ENCODE data around the gene POC1A.

Gene POC1A

DNA sequence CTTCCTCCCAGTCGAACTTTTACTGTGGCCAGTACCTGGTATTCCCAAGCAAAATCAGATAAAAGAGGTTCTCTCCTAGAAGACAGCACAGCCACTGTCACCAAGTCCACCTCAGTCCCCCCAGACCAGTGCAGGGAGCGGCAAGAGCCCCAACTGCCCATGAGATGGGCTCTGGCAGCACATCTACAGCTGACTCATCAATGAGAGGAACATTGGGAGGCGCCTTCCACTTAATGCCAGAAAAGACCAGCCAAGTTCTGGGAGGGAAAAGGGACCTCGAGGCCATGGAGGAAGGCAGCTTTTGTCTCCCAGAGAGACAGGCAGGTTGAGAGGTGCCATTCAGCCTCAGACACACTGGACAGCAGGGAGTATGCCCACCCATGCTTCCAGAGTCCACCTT is 28.2 kb downstream of the POC1A start:
- DNase-seq = no peak

DNA sequence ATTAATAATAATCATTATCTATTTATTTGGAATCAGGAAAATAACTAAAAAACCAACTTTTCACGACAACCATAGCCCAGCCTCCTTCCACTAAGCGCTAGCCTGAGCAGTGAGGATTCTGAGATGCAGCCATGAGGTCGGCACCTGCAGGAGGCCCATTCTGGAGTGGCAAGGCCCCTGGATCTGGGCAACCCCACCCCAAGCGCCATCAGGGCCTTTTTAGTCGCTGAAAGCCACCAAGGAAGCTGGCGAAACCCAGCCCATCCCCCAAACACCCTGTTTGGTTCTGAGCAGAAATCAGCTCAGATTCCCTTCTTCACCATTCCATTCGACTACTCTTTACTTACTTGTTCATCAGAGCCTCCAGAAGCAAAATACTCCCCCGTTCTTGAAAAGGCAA is 29.5 kb downstream of the POC1A start:
- DNase-seq = no peak

DNA sequence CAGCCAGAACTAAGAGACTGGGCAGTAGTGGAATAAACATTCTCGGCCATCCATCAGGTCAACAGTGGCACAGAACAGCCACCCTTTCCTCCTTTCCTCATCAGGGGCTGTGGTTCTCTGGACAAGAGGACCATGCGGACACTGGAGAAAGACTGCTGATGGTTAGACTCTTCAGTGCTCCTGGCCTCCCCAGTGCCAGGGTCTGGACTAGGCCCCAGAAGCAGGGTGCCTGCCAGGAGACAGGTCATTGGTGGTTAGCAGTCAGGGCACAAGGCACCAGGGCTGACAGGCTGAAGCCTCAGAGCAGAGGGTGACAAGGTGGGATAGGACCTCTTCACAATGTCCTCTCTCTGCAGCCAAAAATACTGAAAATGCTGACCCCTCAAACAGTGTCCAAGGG is 30.1 kb downstream of the POC1A start:
- no peak for DNase-seq

DNA sequence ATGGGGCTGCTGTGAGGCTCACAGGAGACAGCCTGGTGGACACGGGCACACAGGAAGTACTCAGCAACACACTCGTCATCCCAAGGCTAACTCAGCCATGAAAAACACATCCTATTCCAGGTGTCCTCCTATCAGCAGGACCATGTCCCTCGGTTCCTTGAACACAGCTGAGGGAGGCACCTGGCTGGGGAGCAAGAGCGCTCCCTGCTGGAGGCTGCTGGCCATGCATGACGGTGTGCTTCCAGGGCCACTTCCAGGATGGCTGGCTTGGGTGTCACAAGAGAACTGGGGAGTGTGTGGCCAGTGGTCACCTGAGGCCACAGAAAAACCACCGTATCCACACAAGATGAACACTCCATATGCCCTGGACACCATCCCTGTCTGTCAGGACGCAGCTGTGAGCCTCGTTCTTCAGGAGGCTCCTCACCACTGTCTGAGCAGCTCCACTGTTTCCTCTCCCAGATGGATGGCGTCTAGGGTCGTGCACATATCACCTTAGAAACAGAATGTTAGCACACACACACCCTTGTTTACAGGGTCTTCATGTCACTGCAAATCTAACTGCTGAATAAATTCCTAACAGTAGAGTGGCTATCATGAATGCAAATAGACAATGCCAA is 31.0 kb downstream of the POC1A start:
- DNase-seq = peak; percentile 40 to 62

DNA sequence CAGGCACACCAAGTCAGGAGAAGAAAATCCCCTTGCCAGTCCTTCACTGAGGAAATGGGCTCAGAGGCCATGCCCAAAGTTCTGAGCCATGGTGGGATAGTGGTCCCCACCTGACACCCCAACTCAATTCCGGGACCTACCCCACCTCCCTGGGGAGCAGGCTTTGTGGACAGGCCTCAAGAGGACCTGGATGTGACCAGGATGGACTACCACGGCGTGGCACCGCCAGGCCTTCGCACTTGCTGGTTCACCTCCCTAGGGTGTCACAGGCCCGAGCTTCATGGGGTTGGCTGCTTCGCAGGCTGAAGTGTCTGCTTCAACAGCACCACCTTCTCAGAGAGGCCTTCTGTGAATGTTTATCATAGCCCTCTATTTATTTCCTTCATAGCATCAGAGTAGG is 31.7 kb downstream of the POC1A start:
- no peak for DNase-seq

DNA sequence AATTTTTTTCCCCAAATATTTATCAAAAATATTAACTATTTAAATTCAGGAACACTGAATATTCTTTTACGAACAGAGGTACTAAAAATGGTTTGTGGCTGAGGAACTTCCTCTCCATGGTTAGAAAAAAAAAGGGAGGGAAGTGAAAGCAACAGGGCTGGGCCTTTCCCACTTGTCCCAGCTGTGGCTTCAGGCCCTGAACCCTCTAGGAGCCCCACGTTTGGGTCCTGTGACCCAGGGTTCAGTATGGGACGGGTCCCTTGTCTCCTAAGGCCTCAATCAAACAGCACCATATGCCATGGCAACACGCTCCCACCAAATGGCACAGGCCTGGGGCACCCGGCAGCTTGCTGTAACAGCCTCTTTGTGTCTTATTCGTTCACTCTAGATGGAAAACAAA is 32.4 kb downstream of the POC1A start:
- DNase-seq = no peak

DNA sequence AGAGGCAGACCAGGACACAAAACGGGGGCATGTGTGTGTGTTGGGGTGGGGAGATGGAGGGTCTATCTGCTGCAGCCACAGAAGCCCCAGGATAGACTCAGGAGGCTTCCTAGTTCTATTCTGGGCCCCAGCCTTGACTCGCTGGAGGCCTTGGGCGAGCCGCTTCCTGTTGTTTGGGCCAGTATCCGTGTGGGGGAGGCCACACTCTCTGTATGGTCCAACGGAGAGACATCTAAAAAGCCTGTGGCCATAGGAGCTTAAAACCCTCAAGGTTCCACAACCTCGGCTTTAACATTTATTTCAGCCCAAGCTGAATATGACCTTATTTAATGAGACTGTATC is 32.8 kb downstream of the POC1A start:
- no peak for DNase-seq

DNA sequence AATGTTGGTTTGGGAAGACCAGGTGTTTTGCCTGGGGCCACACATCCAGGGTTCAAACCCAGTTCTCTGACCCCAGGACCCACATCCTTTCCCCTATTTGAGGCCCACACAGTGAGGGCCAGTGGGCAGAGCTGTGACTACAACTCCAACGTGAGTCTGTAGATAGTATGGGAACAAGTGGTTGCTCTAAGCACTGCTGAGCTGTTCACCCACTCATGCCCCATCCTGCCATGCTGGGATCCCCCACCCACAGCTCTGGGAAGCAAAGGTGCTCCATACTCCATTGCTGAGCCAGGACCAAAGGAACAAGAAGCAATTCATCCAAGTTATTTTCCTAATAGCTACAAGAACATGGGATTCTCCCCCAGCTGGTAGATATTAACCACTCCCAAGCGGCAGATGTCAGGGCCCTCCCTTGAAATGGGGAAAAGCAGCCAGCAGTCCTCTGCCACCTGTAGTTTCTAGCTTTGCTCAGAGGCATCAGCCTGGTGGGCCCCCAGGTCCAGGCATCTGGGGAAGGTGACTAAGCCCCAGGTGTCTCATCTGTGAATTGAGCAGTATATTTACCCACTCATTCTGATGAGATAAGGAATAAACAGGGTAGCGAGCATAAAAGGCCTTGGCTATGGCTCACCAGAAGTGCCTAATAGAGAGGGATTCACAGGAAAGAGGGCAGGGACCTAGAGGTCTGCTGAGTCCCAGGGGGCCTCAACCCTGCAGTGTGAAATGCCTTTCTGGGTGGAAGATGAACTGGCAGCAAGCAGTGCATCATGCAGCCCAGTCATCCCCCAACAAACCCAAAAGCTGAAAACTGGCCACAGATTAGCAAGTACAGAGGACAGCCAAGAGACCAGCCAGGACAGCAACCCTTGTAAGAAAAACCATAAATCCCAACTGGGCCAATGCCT is 33.4 kb downstream of the POC1A start:
- DNase-seq = no peak

DNA sequence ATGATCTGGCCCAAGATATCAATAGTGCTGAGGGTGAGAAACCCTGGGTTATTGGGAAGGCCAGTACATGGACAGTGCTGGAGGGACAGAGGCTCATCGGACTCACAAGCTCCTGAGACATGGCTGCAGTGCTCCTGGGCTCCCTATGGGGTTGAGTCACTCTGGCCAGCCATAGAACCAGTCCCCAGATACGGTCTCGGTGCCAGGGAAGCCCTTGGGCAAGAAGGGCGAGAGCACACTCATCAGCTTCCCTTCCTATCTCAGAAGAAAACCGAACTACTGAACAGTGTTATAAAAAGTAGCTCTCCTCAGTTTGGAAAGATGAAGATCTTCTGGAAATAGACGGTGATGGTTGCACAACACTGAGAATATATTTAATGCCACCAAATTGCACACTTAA is 34.4 kb downstream of the POC1A start:
- no peak for DNase-seq

DNA sequence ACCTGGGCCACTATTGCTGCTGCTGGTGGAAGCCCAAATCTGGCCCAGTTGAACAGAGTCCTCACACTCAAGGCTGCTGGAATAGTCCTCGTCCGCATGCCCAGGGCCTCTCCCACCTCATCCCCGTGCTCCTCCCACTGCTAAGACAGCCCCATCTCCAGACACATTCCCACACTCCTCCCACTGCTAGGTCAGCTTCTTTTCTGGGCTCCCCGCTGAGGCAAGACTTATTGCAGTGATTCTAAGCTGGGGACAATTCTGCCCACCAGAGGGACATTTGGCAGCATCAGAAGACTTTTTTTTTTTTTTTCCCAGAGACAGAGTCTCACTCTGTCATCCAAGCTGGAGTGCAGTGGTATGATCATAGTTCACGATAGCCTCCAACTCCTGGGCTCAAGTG is 35.1 kb downstream of the POC1A start:
- no peak for DNase-seq

DNA sequence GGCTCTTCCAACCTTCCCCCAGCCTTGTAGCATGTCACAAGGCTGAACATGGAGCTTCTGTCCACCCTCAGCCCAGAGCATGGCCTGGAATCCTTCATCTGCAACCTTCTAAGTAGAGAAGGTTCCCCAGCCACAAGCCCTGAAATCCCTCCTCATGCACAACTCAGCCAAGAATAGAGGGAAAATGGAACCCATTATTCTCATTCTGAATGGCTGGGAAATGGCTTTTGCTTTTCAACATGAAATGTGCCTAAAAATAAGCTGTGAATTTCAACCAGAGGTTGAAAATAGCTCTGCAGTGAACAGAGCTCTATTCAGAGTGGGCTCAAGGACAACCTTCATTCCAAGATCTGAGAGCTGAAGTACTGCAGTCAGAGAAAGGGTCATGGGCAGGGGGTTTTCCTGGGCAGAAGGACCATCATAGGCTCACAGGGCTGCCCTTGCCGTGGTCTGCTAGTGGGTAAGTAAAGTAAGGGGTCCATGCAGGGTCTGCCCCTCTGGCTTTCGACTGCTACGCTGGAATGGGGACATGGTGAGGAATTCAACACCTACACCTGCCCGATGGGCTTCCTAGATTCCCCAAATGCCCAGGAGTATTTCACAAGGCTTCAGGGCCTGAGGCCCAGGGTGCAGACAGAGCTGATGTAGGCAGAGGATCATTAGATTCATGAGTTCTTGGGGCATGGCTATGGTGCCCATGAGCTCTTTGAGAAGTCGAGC is 35.9 kb downstream of the POC1A start:
- DNase-seq = no peak

DNA sequence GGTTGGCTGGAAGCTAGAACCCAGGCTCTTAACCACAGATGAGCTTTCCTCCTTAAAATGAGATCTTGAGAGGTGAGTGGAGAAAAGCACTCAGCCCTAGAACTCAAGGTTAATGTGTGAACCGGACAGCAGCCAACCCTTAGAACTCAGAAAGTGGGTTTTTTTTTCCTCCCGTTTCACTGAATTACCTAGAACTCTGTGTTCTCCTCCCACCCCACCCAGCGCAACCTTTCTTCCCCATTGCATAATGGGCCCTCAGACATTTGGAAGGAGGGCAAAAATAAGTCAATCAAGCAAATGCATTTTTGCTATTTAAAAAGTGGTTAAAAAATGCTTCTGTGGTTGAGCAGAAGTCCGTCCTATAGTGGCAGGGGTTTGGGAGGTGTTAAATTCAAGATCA is 36.7 kb downstream of the POC1A start:
- DNase-seq = no peak

DNA sequence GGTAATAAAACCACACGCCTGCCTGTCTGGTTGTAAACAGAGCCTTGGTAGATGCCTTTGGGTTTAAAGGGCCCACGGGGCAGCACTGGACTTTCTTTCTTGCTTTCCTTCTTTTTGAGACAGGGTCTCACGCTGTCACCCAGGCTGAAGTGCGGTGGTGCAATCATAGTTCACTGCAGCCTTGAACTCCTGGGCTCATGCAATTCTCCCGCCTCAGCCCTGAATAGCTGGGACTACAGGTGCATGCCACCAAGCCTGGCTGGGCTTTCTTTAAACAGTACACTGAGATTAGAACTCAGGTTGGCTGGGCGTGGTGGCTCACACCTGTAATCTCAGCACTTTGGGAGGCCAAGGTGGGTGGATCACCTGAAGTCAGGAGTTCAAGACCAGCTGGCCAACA is 42.2 kb downstream of the POC1A start:
- no peak for DNase-seq

DNA sequence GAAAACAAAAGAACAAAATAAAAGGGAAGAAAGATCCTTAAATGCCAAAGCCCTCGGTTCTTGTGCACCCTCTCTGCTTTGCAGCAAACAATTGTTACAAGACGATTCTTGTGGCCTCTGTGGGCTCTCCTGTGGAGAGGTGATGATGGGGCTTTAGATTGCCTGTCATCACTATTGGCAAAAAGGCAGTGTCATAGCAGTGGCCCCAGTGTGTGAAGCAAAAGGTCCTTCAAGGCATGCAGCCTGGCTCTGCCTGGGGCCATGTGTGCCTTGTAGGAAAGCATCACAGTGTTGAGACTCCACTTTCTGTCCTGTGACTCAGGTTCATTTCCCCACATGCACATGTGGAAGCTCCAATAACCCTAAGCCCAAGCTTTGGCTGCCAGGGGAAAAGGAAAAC is 43.7 kb downstream of the POC1A start:
- no peak for DNase-seq

DNA sequence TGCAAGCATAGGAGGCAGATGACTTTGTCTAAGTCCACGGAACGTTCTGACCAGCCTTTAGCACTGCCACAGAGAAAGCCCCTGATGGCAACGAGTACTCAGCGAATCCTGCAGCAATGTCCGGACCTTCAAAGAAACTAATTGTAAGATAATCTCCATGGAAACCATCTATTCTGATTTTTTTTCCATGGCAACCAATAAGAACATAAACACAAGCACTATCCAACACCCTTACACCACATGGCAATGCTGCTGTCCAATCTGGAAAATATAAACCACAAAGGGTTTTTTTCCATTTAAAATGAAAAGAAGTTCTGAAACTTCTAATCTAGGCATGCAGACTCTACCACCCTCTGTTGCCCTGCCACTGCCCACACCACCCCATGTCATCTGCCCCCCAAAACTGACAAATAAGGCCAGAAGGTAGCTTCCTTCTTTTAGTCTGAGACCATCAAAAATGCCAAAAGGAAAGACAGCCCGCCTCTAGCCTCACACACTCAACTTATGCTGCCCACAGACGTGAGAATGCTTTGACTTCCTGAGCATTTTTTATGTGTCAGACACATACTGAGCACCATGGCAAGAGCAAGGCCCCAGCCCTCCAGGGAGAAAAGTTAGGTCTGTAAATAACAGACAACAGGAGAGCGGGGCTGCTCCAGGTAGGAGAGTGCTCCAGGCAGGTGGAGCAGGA is 44.5 kb downstream of the POC1A start:
- DNase-seq = no peak

DNA sequence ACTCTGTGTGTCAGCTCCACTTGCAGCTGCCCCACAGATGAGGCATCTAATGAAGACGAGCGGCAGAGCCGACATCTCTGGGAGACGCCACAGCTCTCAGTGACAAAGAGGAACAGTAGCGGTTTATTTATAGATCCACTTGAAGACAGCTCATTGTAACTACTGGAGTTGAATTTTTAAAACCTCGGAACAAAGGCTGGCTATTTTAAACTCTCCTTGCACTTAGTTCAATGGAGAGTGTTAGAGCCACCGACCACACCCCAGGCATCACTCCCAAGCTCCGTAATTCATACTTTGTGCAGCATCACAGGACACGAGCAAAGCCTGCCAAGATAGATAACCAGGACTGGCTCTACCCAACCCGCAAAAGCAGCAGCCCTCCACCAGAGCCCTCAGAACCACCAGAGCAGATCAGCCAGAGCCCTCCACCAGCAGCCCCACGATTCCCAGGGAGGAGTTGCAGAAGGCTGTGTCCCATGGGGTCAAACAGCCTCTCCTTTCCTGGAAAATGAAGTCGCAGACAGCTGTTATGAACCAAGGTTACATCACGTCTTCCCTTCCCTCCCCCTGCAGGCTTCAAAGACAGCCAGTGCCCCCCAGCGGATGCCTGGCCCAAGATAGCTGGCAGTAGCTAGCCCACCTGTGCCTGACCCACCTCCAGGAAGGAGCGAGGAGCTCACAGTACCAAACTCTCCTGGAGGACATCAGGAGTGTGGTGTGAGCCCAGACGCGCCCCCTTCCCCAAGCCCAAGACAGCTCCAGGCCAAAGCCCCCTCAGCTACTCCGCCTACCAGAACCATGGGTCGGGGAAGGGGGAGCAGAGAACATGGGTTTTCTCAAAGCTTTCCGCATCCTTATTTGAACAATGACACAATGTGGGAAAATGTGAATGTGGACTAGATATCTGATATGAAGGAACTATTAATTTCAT is 45.7 kb downstream of the POC1A start:
- no peak for DNase-seq

DNA sequence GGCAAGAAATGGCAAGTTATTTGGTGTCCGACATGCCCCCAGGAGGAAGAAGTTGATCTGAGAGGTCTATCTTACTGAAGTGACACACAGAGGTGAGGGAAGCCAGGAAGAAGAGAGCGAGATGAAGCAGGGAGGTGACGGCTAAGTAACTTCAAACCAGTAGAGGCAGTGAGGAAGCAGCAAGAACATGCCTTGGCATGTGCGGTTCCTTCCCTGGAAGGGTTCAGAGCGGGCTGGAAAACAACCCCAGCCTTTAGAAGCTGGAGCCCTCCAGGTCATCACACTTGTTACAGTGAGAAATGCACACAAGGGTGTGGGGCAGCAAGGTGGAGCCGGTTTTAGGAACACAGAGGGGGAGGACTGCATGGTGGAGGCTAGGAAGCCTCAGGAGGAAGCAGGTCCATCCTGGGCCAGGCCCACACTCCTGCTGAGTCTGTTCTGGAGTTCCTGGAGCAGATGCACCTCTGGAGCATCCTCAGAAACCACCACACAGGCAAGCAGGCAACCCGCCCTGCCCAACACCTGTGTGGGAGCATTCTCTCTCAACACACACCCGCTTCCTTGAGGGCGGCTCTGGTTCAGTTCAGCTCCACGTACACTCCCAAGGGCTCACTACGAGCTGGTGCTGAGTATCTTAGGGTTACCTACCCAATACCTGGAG is 47.1 kb downstream of the POC1A start:
- DNase-seq = no peak

DNA sequence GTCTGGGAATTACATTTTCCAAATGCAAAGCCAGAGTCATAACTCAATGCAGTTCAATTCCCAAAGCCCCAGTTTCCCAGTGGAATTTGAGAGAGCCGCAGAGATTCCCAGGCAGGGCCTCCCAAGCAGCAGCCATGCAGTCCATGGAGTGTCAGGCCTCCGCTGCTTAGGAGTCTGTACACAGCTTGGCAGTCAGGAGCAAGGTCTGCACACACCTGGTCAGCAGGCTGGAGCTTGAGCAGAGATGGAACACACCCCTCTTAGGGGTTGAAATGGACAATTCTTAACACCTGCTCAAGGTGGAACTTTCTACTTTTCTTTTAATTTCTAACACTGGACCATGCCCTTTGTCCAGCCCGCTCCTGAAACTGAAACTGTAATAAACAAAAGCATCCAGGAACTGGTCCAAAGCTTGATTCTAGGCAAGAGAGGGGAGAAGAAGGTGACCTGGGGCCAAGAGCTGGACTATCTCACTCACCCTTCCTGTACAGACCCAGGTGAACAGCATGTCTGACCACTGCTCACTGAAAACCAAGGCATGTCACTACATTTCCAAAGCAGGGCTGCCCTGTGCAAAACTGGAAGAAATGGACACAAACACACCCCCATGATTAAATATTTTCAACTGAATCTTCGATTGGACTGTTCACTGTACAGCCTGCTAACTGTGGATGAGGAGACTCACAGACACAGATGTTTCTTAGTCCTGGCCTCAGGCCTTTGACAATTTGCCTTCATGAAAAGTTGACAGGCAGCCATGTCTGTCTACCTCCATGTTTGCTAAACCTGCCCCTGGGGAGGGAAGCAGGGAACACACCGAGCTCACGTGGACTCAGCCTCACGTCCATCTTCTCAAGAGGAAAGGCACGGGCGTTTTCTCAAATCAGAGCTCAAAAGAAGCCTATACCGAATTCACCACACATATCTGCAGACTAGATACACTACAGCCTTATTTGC is 49.3 kb downstream of the POC1A start:
- DNase-seq = no peak

DNA sequence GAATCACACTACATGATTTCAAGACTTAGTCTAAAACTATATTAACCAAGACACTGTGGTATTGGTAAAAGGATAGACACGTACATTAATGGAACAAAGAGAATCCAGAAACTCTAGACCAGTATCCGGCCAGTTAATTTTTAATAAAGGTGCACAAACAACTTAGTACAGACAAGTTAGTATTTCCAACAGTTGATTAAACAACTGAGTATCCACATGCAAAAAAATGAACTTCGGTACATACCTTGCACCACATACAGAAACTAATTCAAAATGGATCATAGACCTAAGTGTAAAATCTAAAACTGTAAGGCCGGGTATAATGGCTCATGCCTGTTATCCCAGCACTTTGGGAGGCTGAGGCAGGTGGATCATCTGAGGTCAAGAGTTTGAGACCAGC is 51.3 kb downstream of the POC1A start:
- no peak for DNase-seq

DNA sequence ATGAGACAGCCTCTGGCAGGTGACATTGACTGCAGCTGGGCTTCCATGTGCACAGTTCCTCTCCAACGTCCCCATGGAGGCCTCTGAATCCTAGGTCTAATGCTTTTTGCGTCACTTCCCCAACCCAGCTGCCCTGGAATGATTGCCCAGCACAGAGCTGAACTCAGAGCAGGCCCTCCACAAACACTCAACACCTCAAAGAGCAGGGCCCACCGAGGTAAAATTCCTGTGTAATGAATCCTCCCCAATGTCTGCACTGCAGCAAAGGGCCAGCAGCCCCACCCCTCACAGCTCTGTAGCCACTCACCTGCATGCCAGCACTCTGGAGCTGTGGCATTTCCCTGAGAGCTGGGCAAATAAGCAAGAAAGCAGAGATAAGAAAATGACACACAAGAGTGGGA is 55.2 kb downstream of the POC1A start:
- DNase-seq = no peak
